ENCODE data around the gene LZTS2. TPM values are rescaled to one million over a fixed set of nuclear protein-coding genes. Genes with fewer than 3 reads are reported as not detected.

The LZTS2 gene
- total RNA-seq, 1 donor from 2014 or later: 70.8 TPM

DNA sequence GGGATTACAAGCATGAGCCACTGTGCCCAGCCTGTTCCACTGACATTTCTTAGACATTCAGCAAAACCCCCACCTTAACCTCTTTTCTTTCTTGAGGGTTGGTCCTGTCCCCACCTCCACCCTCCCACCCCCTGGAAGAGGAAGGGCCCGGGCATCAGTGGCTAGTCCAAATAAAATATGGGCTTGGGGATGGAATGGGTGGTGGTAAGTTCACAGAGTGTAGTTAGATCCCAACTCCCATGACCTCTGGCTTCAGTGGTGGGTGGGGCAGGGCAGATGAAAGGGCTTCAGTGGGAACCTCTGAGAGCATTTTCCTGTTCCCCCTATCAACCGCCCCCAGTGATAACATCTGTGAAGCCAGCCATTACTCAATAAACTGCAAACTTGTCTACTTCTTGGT is 41.2 kb downstream of the LZTS2 start:
- no peaks in the 10 kb centered on the region for H3K36me3 Mint-ChIP-seq (ENCODE audit: low read depth)
- H3K27ac Mint-ChIP-seq (ENCODE audit: unreplicated experiment): peak overlapping the region; percentile 54
- DNase-seq (ENCODE audit: low read depth, low spot score): no peak
- H3K4me3 Mint-ChIP-seq: peak overlapping the region; percentile 71
- peaks cover 55% of the 10 kb centered on the region for H3K4me1 Mint-ChIP-seq
- peaks cover 40% of the 10 kb centered on the region for H3K27me3 Mint-ChIP-seq (ENCODE audit: low read depth)
- H3K9me3 Mint-ChIP-seq: no peaks in the 10 kb centered on the region
- TF ChIP-seq, protein P1, sequence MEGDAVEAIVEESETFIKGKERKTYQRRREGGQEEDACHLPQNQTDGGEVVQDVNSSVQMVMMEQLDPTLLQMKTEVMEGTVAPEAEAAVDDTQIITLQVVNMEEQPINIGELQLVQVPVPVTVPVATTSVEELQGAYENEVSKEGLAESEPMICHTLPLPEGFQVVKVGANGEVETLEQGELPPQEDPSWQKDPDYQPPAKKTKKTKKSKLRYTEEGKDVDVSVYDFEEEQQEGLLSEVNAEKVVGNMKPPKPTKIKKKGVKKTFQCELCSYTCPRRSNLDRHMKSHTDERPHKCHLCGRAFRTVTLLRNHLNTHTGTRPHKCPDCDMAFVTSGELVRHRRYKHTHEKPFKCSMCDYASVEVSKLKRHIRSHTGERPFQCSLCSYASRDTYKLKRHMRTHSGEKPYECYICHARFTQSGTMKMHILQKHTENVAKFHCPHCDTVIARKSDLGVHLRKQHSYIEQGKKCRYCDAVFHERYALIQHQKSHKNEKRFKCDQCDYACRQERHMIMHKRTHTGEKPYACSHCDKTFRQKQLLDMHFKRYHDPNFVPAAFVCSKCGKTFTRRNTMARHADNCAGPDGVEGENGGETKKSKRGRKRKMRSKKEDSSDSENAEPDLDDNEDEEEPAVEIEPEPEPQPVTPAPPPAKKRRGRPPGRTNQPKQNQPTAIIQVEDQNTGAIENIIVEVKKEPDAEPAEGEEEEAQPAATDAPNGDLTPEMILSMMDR (conservative IDR thresholded peaks at IDR 0.05): no peak

DNA sequence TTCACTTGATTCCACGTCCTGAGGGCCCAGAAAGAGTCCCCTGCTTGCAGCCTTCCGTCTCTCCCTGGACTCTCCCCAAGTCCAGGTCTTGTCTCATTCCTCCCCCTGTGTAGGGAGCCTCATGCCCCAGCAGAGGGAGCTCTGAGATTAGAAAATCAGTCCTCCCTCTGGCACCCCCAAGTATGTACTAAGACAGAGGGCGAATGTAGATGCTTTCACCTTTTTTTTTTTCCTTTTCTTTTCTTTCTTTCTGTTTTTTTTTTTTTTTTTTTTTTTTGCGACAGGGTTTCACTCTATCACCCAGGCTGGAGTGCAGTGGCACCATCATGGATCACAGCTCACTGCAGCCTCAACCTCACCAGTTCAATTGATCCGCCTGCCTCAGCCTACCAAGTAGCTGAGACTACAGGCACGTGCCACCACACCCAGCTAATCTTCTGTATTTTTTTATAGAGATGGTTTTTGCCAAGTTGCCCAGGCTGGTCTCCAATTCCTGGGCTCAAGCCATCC is 41.7 kb downstream of the LZTS2 start:
- Mint-ChIP-seq H3K27me3 (ENCODE audit: low read depth) (peaks cover 40% of the 10 kb centered on the region), H3K4me1 (peaks cover 58% of the 10 kb centered on the region), H3K36me3 (ENCODE audit: low read depth) (no peaks in the 10 kb centered on the region), H3K4me3 (peak overlapping the region; percentile 71), H3K9me3 (no peaks in the 10 kb centered on the region), H3K27ac (ENCODE audit: unreplicated experiment) (peak overlapping the region; percentile 54)
- DNase-seq (ENCODE audit: low read depth, low spot score): peak; percentile 71
- TF ChIP-seq, protein P1 (conservative IDR thresholded peaks at IDR 0.05): peak; percentile 89

DNA sequence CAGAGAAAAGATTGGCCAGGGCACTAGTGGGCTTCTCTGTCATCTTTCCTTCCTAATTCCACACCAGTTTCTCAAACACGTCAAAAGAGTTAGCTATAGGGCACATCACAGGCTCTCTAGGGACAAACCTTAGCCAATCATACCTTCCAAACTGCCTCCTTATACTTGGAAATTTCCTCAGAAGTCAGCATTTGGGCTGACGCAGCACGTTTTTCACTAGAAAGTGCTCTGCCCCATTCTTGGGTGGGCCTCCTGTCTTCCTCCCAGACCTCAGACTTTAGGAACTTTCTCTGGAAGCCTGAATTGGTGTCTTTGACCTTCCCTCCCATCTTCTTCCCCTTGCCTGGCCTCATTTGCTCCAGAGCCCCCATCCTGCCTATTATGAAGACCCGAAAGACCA is 42.5 kb downstream of the LZTS2 start:
- peaks cover 66% of the 10 kb centered on the region for H3K4me1 Mint-ChIP-seq
- H3K9me3 Mint-ChIP-seq: no peaks in the 10 kb centered on the region
- peak overlapping the region; percentile 95 for H3K4me3 Mint-ChIP-seq
- H3K36me3 Mint-ChIP-seq (ENCODE audit: low read depth): peaks cover 3% of the 10 kb centered on the region
- peaks cover 42% of the 10 kb centered on the region for H3K27me3 Mint-ChIP-seq (ENCODE audit: low read depth)
- TF ChIP-seq, protein P1 (conservative IDR thresholded peaks at IDR 0.05): no peak
- H3K27ac Mint-ChIP-seq (ENCODE audit: unreplicated experiment): no peak overlapping the region
- DNase-seq (ENCODE audit: low read depth, low spot score): no peak

DNA sequence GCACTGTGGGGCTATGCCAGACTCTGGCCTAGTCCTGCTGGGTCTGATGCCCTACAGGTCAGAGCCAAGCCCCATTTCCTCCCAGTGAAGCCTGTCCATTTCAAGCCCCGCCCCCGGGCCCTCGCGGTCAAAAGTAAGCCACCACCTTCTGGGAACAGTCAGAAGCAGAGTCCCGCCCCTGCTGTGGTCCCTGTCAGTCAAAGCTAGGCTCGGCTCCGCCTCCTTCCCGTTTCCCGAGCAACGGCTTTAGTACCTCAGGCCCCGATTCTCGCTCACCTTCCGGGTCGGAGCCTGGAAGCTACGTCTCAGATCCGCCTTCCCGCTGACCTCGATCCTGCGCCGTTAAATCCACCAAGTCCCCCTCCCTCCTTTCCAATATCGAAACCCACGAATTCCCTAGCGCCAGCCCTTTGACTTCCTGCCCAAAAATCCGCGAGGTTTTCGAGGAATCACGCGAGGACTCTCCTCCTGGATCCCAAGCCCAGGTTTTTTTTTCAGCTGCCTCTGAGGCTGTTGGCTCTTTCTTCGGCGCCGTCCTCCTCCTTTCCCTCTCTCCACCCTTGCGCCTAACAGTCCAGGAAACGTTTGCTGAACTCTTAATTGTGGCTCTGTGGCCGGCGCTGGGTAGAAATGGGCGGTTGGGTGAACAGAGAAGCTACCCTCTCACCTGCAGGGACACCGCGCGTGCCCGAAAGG is 43.2 kb downstream of the LZTS2 start:
- Mint-ChIP-seq H3K4me3 (peak overlapping the region; percentile 95), H3K4me1 (peaks cover 62% of the 10 kb centered on the region), H3K9me3 (no peaks in the 10 kb centered on the region), H3K36me3 (ENCODE audit: low read depth) (peaks cover 3% of the 10 kb centered on the region), H3K27me3 (ENCODE audit: low read depth) (peaks cover 44% of the 10 kb centered on the region), H3K27ac (ENCODE audit: unreplicated experiment) (peak overlapping the region; percentile 98)
- TF ChIP-seq, protein P1 (conservative IDR thresholded peaks at IDR 0.05): no peak
- DNase-seq (ENCODE audit: low read depth, low spot score): peak; percentile 87

DNA sequence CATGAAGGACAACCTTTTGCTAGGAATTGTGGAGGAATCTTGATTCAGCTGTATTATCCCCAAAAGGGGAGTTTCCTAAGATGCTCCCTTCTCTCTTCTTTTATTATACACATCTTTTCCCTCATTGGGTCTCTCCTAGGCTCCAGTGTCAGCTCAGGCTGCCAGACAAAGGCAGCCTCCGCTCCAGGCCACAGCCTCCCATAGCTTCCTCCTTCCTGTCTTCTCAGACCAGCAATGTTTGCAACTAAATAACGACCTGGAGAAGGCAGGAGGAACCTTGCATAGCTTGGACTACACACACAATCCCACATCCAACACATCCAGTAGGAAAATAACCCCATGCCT is 43.7 kb downstream of the LZTS2 start:
- Mint-ChIP-seq H3K4me3 (peak overlapping the region; percentile 95), H3K27ac (ENCODE audit: unreplicated experiment) (peak overlapping the region; percentile 98), H3K27me3 (ENCODE audit: low read depth) (peaks cover 49% of the 10 kb centered on the region), H3K9me3 (no peaks in the 10 kb centered on the region), H3K36me3 (ENCODE audit: low read depth) (peaks cover 3% of the 10 kb centered on the region), H3K4me1 (peaks cover 58% of the 10 kb centered on the region)
- TF ChIP-seq, protein P1 (conservative IDR thresholded peaks at IDR 0.05): no peak
- DNase-seq (ENCODE audit: low read depth, low spot score): no peak

All from neural crest cell (in vitro differentiated cells).